Renal cortex interstitium (tissue), 11 donors: ENCODE measurements around the gene DSCAM. TPM values are rescaled to one million over a fixed set of nuclear protein-coding genes. Genes with fewer than 3 reads are reported as not detected.

ENCODE experiments used
- DNase-seq, 11 donors: peaks; one replicate each; pipeline ENCODE4 v3.0.0-alpha.2; 2013; ENCODE audit warnings: low read depth in 9 of 11, low spot score in 4 of 11; ENCODE audit errors: extremely low read depth in 1 of 11
- polyA plus RNA-seq, 3 donors: library from polyadenylated mRNA; unstranded; fragments of 120-200 nt; gene quantifications; one replicate each; pipeline ENCODE4 v1.2.1, GENCODE V29; 2013; ENCODE audit not compliant: insufficient read length in 3 of 3

The DSCAM gene
- polyA plus RNA-seq, 3 donors = 0.11 TPM; not detected in 2

- DNase-seq = no peak
These were observed 163.6 kb downstream of the DSCAM start for GRCh38 chr21:40683349-40683748.

GRCh38 chr21:40681164-40681859 is 165.6 kb downstream of the DSCAM start:
- no peak for DNase-seq

GRCh38 chr21:40680311-40680710 is 166.6 kb downstream of the DSCAM start:
- DNase-seq = no peak

GRCh38 chr21:40678681-40679284 is 168.2 kb downstream of the DSCAM start:
- no peak for DNase-seq

- no peak for DNase-seq
These were observed 171.9 kb downstream of the DSCAM start for GRCh38 chr21:40675017-40675416.

GRCh38 chr21:40672602-40673001 is 174.4 kb downstream of the DSCAM start:
- no peak for DNase-seq

GRCh38 chr21:40671716-40672115 is 175.2 kb downstream of the DSCAM start:
- DNase-seq = no peak

- no peak for DNase-seq
These were observed 178.2 kb downstream of the DSCAM start for GRCh38 chr21:40668555-40669275.

- no peak for DNase-seq
These were observed 179.0 kb downstream of the DSCAM start for GRCh38 chr21:40667967-40668366.

- DNase-seq = no peak
These were observed 184.1 kb downstream of the DSCAM start for GRCh38 chr21:40662889-40663288.

GRCh38 chr21:40660461-40660860 is 186.5 kb downstream of the DSCAM start:
- no peak for DNase-seq

GRCh38 chr21:40658311-40658710 is 188.6 kb downstream of the DSCAM start:
- no peak for DNase-seq

- DNase-seq = no peak
These were observed 194.5 kb downstream of the DSCAM start for GRCh38 chr21:40652436-40652835.

GRCh38 chr21:40647706-40648105 is 199.3 kb downstream of the DSCAM start:
- DNase-seq = no peak

GRCh38 chr21:40646651-40647050 is 200.3 kb downstream of the DSCAM start:
- no peak for DNase-seq

GRCh38 chr21:40641042-40641441 is 205.9 kb downstream of the DSCAM start:
- DNase-seq = no peak

GRCh38 chr21:40640266-40640789 is 206.6 kb downstream of the DSCAM start:
- no peak for DNase-seq

GRCh38 chr21:40639616-40640194 is 207.3 kb downstream of the DSCAM start:
- DNase-seq = no peak

- no peak for DNase-seq
These were observed 208.3 kb downstream of the DSCAM start for GRCh38 chr21:40638466-40639251.
